Measurements from ENCODE around the gene DGKD.

DNA sequence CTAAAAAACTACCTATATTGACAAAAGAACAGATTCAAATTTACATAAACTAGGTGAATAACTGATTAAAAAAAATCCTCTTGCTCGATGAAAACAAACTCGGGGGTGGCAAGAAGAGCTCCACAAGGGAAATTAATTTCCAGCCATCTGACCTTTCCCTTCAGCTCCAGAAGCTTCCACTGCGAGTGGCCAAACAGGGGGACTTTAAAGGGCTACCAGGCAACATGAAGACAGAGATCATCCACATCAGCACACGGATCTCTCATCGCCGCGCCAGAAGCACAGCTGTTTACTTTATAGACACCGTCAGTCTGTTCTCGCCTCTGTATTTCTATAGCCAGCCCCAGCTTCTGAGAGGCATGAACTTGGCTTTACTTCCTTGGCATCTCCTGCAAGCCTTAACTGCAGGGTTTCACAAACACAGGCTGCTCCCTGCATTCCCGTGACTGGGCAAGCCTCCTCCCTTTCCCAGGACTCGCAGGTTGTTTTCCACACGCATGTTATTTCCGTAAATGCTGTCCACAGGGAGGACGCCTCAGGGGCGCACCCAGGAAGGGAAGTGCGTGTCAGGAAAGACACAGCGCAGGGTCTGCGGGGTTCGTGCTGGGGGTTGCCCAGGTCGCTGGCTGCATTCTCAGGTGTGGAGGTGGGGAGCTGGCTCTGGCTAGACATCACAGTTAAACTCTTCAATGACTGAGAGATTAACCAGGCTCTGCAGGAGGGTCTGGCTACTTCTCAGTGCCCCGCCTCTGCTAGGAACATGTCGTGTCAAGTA is 127.3 kb downstream of the DGKD start:
- TF ChIP-seq, protein P1, sequence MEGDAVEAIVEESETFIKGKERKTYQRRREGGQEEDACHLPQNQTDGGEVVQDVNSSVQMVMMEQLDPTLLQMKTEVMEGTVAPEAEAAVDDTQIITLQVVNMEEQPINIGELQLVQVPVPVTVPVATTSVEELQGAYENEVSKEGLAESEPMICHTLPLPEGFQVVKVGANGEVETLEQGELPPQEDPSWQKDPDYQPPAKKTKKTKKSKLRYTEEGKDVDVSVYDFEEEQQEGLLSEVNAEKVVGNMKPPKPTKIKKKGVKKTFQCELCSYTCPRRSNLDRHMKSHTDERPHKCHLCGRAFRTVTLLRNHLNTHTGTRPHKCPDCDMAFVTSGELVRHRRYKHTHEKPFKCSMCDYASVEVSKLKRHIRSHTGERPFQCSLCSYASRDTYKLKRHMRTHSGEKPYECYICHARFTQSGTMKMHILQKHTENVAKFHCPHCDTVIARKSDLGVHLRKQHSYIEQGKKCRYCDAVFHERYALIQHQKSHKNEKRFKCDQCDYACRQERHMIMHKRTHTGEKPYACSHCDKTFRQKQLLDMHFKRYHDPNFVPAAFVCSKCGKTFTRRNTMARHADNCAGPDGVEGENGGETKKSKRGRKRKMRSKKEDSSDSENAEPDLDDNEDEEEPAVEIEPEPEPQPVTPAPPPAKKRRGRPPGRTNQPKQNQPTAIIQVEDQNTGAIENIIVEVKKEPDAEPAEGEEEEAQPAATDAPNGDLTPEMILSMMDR (IDR thresholded peaks at IDR 0.05; ENCODE audit: low read depth, low read length), result no peak
- TF ChIP-seq EZH2phosphoT487 (IDR thresholded peaks at IDR 0.05; ENCODE audit: low read depth), result no peak

All from OCI-LY3 (cell line).